Measurements from ENCODE around the gene ANKS1B. TPM values are rescaled to one million over a fixed set of nuclear protein-coding genes. Genes with fewer than 3 reads are reported as not detected.

The ANKS1B gene
- total RNA-seq, 2 experiments from 2014 or later: 0.21 to 0.36 TPM

DNA sequence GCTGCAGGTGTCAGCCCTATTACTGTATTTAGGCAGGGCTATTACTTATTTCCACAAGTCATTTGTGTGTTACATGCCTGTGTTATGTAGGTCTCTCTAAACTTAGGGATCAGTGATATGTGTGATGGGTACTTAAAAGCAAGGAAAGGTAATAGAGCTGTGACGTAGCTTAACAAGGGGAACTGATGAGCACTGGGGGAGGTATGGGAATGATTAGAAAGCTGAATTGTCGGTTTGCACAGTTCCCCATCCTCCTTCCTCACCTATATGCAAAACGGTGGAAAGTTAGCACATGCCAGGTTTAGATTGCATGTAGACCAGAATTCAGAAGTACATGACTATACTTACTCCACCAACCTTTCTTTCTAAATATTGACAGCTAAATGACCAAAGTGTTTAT lies 831.4 kb downstream of the ANKS1B start:
- CTCF ChIA-PET: no interaction called here

GRCh38 chr12:99152337-99152736 lies 832.4 kb downstream of the ANKS1B start:
- CTCF ChIA-PET: no interaction called here
- POLR2A ChIA-PET: no interaction called here

More for the DNA sequence above, 831.4 kb downstream of the ANKS1B start:
- POLR2A ChIA-PET: no interaction called here

GRCh38 chr12:99151744-99152143 lies 833.0 kb downstream of the ANKS1B start:
- ChIA-PET POLR2A (no interaction called here), CTCF (no interaction called here)

DNA sequence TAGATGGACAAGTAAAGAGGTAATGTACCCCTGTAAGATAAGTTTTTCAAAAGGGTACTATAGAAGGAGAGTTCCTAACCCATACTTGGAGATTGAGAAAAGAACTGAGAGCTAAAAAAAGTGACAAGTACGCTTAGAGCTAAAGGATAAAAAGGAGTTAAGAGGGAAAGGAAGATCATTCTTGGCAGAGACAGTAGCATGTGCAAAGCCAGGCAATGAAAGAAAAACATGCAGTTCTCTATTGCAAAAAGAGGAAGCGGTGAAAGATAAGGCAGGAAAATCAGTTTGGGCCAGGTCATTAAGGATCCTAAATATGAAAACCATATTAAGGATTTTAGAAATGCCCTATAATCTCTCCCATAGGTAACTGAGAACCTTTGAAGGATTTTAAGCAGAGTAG lies 837.6 kb downstream of the ANKS1B start:
- CTCF ChIA-PET: no interaction called here
- POLR2A ChIA-PET: no interaction called here

DNA sequence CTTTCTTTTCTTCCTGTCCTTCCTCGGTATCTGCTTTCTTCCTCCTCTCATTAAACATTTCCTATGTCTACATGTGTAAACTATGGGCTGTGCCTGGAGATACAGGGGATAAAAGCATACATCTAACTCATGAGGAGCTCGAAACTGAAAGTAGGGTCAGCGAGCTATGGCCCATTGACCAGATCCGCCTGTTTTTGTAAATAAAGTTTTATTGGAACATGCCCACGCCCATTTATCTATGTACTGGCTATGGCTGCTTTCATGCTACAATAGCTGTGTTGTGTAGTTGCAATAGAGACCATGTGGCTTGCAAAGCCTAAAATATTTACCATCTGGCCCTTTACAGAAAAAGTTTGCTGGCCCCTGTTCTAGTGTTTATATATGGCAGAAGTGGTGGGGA lies 838.0 kb downstream of the ANKS1B start:
- POLR2A ChIA-PET: no interaction called here
- CTCF ChIA-PET: no interaction called here

GRCh38 chr12:99146185-99146584 lies 838.6 kb downstream of the ANKS1B start:
- CTCF ChIA-PET: no interaction called here
- POLR2A ChIA-PET: no interaction called here

DNA sequence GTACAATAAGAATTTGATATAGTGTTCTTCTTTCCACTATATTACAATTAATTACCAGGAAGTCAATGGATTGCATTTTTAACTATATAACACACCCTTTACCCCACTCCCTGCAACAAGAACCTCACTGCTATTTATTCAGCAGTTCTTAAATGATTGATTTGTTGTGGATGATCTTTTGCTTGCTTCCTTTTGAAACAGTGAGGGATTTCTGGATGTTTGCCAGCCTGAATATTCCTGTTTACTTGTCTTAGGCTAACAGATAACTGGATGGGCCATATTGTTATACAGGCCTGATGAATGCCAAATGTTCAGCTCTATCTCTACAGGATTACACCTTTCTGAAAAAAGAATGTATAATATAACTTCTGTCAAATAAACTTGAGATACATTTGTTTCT lies 842.1 kb downstream of the ANKS1B start:
- CTCF ChIA-PET: no interaction called here
- POLR2A ChIA-PET: no interaction called here

DNA sequence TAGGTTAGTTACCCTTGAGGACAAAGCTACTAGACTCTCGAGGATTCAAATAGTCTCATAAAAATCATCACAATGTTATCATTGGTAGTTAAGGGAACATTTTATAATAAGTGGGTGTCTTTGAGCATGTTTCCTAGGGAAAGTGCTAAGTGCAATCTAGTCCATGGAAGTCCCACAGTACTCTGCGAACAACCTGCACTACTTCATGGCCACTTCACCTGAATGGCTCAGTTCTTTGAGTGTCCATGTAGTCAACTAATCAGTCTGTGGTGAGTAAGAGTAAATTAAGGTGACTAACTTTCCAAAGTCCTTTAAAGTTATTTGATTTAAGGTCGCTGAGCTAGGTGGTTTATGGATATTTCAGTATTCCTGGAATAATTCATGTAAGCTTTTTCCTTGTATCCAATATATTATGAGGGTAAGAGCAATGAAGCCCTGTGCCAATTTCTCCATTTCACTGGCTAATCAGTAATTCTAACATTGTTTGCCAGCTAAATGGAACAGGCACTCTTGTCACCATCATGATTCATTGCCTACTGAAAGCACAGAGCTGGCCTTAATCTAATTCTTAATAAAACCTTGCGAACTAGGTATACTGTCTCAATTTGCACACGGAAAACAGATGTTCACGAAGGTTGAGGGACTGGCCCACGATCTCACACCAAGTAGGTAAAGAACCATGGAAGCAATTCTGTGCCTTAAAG lies 844.6 kb downstream of the ANKS1B start:
- ChIA-PET POLR2A (no interaction called here), CTCF (no interaction called here)

DNA sequence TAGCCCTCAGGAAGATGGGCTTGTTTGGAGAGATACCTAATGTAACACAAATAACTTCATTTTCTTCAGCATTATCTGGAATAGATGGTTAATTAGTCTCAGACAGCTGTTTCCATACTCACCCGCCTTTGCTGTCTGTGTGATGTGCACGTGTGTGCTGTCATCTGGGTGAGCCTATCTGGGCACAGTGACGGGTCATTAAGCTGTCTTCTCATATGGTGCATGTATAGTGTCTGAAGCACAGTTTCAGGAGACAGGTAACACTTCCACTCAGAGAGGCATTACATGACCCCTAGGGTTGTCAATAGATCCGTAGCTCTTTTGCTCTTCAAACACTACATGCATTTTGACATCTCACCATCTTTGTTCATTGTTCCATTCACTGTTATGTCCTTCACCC lies 846.3 kb downstream of the ANKS1B start:
- ChIA-PET CTCF (no interaction called here), POLR2A (no interaction called here)

DNA sequence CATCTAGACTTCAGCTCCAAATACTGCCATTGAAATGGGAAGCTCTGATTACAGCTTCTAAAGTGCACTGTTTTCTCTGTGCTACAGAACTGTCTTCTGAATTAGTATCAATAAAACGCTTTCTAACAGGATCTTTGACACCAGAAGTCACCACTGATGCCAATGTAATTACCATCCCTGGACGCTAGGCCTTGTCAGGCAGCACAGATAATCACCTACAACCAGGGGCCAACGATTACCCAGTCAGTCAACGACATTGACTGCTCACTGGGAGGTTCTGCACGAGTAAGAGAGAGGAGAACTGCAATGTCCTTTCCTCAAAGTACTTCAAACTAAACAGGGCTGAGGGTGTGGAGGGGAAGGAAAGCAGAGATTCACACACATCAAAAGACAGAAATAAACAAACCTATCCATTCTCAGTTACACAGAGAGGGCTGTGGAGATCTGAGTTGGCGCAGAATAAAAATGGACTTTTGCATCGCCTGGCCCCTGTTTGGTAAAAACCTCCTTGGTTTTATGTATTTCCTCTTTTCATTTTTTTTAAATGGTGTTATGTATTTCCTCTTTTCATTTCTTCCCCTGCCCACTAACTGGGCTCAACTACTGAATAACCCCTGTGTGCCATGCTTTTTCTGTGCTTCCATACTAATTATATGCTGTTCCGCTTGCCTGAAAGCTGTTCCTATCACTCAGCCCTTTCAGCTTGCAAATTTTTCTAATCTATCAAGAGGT lies 847.4 kb downstream of the ANKS1B start:
- POLR2A ChIA-PET: no interaction called here
- CTCF ChIA-PET: no interaction called here

DNA sequence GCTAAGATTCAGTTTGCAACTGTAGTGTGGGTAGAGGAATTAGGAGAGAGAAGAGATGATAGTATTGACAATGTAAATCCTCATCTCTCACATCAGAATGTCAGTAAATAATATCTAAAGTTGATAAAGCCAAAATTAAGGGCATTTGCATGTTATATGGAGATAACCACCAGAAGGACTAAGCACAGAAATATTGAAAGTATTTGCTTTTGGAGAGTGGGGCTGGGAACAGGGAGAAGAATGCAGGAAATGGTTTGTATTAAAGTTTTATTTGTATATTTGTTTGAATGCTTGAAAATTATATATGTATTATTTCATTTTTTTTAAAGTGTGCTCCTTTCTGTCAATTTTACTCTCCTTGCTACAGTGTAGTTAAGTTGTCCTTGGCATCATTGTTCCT lies 848.2 kb downstream of the ANKS1B start:
- POLR2A ChIA-PET: no interaction called here
- CTCF ChIA-PET: no interaction called here

DNA sequence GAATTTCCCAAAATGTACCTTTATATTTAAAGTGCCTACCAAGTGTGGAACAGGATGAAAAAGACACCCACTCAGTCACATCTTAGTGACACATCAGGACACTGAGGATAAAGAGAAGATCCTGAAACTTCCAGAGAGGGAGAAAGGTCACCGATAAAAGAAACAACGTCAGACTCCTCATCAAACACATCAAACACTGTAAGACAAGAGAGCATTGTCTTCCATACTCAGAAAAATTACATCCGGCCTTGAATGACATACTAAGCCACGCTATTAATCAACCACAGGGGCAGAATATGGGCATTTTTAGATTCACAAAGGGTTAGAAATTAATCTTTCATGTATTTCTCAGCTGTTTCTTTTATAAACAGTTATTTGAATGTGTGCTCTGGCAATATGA lies 849.4 kb downstream of the ANKS1B start:
- ChIA-PET POLR2A (no interaction called here), CTCF (no interaction called here)

GRCh38 chr12:99133401-99133800 lies 851.3 kb downstream of the ANKS1B start:
- ChIA-PET POLR2A (no interaction called here), CTCF (no interaction called here)

- POLR2A ChIA-PET: no interaction called here
- CTCF ChIA-PET: no interaction called here
Observed at GRCh38 chr12:99131751-99132199, 853.0 kb downstream of the ANKS1B start.

DNA sequence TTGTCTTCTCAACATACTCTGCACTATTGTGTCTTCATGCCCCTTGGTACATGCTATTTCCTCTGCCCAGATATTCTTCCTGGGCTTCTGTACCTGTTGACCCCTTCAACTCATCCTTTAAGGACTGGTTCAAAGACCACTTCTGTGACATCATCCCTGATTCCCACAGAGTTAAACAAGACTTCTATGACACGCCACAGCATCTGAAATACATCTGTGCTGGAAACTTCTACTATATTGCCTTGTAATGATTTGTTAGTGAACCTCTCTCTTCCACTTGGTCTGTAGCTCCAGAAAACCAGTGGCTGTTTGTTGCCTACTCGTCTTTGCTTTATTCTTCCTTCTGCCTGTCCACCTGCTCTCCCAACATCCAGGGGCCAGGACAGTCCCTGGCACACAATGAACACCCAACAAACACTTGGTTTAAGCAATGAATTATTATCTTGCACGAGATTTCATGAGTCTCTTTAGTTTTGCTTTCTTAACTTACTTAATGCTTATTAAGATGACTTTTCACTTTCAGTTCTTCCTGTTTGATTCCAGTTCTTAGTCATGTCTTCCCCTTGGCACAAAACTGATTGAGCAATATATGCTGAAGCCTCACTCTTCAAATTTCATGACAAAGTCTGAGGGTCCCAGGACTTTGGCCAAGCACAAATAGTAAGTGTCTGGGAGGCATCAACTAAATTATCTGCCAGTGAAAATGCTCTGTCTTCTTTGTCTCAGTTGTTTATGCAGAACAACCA lies 853.8 kb downstream of the ANKS1B start:
- CTCF ChIA-PET: no interaction called here
- POLR2A ChIA-PET: no interaction called here

DNA sequence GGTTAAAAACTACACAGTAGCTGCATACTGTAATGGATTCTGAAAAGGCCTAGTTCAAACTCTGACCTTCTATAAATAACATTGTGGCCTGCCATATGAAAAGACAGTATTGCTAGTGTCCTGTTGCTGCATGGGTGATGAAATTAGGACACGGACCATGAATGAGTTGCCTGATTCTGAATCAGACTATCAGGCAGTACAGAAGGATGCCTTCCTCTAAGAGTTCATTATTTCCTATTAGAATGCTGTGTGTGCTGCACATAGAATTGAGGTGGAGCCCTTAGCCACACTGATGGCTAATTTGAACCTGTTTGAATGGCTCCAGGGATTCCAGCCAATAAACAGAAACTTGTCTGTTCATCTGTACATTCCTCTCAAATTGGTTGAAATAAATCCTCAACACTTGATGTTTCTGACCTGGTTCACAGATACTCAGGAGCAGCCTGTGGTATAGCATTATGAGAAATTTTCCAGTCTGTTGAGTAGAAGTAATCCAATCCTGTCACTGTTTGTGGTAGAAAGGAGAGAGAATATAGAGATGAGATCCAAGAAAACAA lies 856.4 kb downstream of the ANKS1B start:
- ChIA-PET POLR2A (no interaction called here), CTCF (no interaction called here)

DNA sequence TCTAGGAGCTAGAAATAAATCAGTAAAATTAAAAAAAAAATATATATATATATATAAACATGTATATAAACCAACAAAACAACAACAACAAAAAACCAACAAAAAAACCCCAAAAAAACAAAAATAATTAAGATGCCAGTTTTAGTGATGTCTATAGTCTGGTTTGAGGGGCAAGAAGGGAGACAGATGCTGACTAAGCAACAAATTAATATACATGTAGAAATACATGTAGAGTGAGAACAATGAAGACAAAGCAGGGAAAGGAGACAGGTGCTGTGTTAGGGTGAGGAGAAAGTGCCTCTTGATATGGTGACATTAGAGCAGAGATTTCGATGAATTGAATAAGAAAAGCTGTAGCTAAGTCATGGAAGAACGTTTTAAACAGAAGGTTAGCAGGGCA lies 861.8 kb downstream of the ANKS1B start:
- ChIA-PET POLR2A (no interaction called here), CTCF (no interaction called here)

DNA sequence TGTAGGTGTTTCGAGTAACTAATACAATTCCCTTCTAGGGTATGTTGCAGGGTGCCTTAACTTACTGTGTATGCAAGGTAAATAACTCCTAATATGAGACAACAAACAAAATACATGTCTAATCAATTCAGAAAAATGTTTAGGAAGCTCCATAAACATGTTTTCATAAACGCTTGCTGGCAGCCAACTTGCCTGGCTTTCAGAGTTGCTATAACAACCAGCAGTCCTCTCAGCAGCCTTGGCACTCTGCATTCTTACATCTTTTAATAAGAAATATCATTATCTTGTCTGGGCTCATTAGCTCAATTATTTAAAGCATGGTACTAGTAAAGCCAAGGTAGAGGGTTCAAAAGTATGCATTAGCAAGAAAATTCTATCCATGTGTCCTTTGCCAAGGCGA lies 862.2 kb downstream of the ANKS1B start:
- CTCF ChIA-PET: interaction anchor here (0.6 kb wide), 1 partner anchor 17 kb away, joined by 4 read pairs; no protein-coding TSS in a partner anchor

DNA sequence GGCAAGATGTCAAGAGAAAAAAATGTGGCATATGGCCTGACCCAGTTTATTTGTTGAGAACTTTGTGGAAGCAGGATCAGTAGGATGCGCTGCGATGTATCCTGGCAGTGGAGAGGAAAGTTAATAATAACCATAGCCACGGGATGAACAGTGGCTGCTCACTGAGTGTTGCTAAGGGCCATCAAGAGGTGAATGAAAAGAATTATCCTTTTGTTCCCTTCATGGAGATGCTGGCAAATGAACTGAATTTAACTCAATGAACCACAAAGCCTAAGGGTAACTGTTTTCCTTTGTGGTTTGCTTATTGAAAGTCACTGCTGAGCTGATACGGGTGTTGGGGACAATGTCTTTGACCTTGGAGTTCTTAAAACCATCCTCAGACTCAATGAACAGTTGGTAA lies 863.2 kb downstream of the ANKS1B start:
- ChIA-PET POLR2A (no interaction called here), CTCF (no interaction called here)

More for the DNA sequence above, 862.2 kb downstream of the ANKS1B start:
- POLR2A ChIA-PET: no interaction called here

GRCh38 chr12:99119943-99120342 lies 864.8 kb downstream of the ANKS1B start:
- CTCF ChIA-PET: no interaction called here
- POLR2A ChIA-PET: no interaction called here

DNA sequence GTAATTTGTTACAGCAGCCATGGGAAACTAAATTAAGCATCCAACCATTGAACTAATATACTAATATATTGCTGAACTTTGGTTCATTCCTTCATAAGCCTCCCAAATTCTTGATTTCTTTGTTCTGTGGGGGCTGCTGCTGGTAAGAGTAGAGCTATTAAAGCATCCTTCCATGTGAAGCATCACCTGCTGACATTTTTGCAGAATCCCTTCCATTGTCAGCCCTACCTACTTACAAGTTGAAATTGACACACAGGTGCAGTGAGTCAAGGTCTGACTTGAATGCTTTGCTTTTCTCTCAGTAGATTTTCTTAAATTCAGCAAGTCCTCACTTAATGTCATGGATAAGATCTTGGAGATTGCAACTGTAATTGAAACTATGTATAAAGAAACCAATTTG lies 865.3 kb downstream of the ANKS1B start:
- ChIA-PET CTCF (no interaction called here), POLR2A (no interaction called here)
